ELF-1 (cell line): ENCODE results near the gene DCHS1.
"Not testable (repeated sequence)": the region's sequence is repeated elsewhere in the genome, so short reads cannot be mapped to it uniquely, and the experiment has no call there.

Experiments used
- DNase-seq: peaks from one replicate; pipeline ENCODE4 v3.0.0-alpha.2; 2016; ENCODE audit warnings: low read depth, low spot score

Gene DCHS1, protein sequence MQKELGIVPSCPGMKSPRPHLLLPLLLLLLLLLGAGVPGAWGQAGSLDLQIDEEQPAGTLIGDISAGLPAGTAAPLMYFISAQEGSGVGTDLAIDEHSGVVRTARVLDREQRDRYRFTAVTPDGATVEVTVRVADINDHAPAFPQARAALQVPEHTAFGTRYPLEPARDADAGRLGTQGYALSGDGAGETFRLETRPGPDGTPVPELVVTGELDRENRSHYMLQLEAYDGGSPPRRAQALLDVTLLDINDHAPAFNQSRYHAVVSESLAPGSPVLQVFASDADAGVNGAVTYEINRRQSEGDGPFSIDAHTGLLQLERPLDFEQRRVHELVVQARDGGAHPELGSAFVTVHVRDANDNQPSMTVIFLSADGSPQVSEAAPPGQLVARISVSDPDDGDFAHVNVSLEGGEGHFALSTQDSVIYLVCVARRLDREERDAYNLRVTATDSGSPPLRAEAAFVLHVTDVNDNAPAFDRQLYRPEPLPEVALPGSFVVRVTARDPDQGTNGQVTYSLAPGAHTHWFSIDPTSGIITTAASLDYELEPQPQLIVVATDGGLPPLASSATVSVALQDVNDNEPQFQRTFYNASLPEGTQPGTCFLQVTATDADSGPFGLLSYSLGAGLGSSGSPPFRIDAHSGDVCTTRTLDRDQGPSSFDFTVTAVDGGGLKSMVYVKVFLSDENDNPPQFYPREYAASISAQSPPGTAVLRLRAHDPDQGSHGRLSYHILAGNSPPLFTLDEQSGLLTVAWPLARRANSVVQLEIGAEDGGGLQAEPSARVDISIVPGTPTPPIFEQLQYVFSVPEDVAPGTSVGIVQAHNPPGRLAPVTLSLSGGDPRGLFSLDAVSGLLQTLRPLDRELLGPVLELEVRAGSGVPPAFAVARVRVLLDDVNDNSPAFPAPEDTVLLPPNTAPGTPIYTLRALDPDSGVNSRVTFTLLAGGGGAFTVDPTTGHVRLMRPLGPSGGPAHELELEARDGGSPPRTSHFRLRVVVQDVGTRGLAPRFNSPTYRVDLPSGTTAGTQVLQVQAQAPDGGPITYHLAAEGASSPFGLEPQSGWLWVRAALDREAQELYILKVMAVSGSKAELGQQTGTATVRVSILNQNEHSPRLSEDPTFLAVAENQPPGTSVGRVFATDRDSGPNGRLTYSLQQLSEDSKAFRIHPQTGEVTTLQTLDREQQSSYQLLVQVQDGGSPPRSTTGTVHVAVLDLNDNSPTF (N-terminal part only)

DNA sequence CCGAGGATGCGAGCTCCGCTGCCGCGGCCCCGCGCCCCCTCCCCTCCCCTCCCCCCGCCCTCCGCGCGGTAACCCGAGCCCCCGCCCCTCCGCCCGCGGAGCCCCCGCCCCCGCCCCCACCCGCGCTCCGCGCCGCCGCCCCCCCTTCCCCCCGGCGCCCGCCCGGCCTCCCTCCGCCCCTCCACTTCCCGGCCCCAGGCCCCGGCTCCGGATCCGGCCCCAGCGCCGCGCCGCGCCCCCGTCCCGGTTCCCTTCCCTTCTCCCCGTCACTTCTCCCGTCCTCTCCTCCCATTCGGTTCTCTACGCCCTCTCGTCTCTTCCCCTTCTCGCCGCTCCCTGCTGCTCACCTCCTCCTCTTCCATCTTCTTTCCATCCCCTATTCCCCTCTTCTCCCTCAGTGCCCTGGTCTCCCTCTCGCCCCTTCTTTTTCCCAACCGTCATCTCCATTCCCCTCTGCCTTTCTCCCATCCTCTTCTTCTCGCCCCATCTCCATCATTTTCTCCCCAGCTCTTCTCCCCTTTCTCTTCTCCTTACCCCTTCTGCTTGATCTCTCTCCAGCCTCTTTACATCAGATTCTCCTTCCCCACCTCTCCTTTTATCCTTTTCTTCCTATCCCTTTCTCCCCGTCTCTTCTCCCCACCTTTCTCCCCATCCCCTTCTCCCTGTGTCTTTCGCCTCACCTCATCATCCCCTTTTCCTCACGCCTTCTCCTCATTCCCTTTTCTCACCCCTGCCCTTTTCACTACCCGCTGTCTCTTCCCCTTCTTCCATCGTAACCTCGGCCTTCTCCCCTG is at the start of gene DCHS1:
DCHS1 (minus strand) TSS at position 20 of the 794 bp plus-strand sequence. CDS start 14,196 bp downstream, outside the sequence.
- no peak for DNase-seq

DNA sequence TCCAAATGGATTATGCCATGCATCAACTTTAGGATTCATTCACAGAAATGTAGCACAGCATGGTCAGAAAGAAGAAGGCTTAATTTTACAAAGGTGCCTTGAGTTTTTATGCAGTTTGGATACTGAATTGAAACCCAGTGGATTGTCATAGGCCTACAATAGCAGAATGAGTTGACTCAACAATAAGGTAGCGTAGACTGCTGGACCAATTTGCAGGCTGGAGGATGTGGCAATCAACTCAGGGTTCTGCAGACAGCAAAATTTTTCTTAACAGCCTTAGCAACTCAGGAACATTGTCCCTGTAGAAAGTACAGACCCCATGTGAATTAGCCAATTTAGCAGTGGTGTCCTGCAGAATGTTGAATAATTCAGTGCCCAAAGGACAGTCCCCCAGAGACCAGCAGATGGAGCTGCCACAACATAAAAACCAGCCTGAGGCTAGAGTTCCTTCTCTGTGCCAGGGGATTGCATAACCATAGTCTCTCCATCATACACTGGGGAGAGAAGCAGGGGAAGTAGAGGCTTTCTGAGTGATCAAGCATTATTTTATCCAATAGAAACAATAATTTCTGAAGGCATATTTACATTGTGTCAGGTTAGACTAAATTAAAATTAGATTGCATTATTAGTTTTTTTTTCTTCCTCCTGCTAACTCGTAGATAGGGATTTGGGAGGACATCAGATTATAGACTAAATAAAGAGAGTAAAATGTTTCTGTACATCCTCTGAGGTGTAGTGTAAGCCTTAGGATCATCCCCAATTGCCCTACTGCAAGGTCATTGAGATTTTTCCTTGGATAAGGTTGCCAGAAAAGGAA is 47.8 kb upstream of the DCHS1 start:
- peak; percentile 61 for DNase-seq

DNA sequence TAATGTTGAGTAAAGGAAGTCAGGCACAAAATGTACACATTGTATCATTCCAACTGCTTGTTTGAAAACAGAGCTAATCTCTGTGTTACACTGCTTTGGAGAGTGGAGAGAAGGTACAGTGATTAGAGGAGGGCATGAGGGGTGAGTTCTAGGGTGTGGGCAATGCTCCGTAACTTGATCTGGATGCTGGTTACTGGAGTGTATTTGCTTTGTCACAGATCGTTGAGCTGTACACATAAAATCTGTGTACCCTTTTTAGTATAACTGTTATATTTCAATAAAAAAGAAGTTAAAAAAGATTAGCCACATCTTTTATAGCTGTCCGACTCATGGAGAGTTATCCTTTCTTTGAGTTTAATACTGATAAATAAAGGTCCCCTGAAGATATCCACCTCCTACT is 46.3 kb upstream of the DCHS1 start:
- DNase-seq = not testable (repeated sequence)

DNA sequence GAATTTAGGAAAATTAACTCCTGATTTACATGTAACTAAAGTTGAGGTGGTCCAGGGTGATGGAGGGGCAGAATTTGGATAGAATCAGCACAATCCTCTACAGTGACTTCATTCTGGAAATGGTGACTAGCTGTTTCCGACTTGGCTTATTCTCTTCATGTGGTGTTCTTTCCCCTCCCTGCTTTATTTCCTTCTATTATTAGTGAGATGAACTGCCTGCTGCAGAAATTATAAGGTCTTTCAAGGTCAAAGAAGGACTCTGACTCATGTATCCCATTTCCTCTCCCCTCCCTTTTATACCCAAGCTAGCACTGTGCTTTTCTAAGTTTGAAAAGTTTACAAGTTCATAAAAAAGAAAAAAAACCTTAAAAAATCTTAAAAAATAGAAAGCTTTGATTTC is 39.8 kb upstream of the DCHS1 start:
- DNase-seq = no peak

DNA sequence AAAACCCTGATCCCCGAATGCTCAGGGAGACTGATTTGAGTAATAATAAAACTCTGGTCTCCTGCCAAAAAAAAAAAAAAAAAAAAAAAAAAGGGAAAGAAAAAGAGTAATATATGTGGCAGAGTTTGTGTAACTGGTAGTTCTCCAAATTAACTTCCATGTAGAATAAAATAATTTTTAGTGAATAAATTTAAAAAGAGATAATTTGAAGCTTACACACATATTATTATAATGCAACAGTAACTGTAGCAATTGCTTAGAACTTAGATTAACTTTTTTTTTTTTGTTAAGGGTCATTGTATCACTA is 38.6 kb upstream of the DCHS1 start:
- no peak for DNase-seq

DNA sequence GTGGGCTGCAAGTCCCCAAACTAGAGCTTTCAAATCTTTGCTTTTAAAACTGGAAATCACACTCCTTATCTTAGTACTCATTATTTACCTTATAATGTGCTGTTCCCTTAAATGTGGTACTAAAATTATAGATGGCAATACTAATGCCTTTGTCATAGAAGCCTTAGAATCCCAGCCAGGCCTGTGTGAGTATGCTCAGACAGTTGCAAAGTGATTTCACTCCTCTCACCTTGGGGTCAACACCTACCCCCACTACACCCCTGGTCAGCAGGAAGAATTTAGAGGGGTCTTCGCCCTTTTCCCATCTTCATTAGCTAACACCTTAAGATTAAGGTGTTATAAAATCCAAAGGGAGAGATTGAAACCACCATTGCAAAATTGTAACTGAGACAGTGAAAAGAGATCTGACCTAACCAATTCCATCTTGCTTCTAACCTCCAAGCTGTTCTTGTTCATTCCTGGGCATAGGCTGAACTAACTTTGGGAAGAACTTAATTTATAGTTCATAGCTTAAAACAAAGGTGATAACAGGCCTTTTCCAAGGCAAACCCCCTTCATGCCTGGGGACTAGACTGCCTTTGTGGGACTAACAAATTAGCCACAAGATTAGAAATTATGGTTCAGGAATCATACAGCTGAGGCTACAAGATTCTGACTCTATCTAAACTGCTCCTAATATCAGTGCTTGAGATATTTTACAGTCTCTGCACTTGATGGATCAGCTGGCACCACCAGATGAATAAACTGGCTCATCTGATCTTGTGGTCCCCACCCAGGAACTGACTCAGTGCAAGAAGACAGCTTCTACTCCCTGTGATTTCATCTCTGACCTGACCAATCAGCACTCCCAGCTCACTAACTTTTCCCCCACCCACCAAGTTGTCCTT is 38.0 kb upstream of the DCHS1 start:
- no peak for DNase-seq

DNA sequence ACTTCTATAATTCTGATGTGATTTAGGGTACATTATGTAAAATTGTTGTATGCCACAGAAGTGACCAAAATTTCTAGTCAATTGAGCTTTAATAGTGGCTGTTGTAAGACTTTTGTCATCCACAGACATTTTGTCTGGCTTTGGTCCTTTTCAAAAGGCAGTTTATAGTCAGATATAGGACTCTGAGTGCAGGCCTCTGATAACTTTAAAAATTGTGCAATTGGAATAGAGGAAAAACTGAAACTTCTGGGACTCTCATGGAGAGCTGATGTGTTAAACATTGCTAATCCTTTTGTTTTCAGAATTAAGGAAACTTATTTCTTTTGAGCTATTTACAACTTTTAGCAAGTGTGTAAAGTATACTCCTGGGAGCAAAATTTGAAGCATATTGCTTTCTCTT is 36.5 kb upstream of the DCHS1 start:
- DNase-seq = no peak

DNA sequence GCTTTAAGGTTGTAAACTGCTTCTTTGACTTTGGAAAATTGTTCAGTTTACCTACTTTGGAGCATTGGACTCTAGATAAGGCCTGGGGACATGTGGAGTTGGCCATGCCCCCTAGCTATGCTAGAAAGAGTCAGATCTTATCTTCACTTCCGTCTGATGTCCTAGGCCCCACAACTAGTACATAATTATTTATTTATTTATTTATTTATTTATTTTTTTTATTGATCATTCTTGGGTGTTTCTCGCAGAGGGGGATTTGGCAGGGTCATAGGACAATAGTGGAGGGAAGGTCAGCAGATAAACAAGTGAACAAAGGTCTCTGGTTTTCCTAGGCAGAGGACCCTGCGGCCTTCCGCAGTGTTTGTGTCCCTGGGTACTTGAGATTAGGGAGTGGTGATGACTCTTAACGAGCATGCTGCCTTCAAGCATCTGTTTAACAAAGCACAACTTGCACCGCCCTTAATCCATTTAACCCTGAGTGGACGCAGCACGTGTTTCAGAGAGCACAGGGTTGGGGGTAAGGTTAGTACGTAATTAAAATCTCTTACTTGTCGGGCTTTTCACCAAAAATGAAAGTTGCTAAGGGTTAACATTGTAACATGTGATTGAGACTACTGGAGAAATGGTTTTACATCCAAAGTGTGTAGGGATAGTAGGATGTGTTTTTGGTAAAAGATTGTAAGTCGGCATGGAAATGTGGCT is 35.0 kb upstream of the DCHS1 start:
- not testable (repeated sequence) for DNase-seq

DNA sequence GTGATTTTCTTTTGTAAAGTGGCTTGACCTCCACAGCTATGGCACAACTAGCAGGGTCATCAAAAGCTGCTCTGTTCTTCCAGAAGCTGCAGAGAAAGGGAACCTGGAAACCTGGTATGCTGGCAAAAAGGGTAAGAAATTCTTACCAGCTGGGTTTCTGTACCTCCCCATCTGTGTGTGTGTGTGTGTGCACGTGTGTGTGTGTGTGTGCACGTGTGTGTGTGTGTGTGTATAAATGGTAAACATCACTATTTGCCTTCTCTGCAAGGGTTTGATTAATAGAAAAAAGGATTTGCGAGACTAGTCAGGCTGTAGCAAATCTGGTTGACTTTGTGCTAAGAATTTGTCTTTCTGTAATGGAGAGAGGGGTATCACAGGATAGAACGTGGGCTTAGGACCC is 32.3 kb upstream of the DCHS1 start:
- DNase-seq = no peak

DNA sequence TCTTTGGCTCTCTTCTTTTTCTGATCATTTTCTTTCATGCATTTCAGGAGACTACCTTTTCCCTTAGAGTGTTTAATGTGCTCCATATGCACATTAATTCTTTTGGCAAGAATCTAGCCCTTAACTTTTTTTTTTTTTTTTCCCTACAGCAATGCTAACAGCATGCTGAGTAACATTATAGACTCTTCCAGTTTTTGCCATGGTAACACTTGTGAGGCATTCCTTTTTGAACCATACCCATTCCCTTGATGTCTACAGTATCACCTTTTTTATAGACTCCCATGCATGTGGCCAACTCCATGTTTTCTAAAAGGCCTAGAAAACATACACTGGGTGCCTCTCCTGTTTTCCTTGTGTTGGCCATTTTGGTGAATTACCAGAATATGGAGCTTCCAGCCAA is 30.4 kb upstream of the DCHS1 start:
- no peak for DNase-seq

DNA sequence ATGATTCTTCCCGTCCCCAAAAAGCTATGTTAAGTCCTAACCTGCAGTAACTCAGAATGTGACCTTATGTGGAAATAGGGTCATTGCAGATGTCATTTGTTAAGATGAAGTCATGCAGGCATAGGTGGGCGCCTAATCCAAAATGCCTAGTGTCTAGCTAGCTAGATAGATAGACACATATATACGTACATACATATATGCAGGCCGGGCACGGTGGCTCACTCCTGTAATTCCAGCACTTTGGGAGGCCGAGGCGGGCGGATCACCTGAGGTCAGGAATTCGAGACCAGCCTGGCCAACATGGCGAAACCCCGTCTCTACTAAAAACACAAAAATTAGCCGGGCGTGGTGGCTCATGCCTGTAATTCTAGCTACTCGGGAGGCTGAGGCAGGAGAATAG is 28.5 kb upstream of the DCHS1 start:
- not testable (repeated sequence) for DNase-seq

DNA sequence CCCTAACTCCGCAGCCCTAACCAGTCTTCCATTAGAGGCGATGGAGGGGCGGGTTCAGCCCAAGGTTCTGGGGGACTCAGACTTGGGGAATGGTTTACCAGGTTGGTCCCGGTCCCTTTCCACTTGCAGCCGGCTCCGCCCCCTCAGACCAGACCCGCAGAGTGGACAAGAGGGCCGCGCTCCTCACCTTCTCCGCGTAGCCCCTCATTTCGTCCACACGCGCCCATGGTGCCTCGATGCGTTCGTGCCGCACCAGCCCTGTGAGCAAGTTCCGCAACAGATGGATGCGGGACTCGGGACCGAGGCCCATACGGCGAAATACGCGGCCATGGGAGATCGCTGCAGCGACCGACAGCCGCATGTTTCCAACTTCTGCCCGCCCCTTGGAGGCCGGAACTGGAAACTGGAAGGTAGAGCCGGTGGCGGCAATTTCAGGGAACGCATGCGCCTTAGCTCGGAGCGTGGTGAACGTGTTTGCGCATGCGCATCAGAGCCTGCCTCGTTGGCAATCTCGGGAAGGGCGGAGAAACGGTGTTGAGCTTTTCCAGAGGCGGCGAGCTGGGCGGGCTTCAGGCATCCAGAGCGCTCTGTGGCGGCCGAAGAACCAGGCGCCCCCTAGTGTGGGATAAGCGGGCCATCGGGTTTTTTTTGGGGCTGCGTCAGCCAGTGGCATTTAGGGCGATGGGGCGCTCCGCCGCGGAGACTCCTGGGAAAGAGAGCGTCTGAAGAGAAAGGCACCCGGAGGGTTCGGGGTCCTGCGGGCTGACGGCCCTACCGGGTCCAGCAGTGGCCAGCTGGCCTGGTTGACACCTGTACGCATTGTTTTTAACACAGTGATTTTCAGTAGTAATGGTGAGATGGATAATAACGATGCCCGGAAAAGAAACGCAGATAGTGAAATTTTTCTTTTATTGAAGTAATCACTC is 27.6 kb upstream of the DCHS1 start, which contains the start of gene MRPL17:
MRPL17 (minus strand) TSS at position 405 of the 926 bp plus-strand sequence; CDS start at position 361, 44 bp downstream.
- DNase-seq = peak; percentile 99

DNA sequence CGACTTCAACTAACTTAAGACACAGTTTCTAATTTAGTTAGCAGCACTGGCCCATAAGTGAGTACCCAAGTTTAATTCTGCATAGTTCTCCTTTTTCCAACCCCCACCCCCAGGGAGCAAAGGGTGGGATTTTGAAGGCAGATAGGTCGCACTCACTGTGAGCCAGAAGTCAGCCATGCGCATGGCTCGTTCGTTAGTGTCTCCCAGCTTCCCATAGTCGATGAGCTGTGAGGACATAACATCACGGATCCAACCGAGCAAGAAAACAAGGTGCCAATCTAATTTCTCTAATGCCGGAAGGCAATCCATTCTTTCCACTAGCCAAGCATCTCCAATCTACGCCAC is 27.0 kb upstream of the DCHS1 start:
- DNase-seq = no peak

DNA sequence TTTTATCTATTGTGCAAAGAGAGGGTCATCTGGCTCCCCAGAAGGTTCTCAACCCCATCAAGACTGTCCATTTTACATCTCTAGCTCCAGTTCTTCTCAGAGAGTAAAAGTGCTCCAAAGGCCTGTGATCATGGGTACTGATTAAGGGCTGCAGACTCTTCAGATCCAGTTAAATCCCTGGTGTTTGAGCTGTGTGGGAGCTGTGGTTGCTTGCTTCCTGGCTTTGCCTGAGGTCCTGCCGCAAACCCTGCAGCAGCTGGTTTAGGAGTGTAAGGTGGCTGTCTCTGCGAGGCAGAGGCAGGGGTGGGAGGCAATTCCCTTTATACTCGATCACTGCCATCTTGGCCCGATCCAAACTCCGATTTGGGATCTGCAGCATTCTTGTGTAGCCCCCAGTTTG is 26.3 kb upstream of the DCHS1 start:
- DNase-seq = peak; percentile 36

DNA sequence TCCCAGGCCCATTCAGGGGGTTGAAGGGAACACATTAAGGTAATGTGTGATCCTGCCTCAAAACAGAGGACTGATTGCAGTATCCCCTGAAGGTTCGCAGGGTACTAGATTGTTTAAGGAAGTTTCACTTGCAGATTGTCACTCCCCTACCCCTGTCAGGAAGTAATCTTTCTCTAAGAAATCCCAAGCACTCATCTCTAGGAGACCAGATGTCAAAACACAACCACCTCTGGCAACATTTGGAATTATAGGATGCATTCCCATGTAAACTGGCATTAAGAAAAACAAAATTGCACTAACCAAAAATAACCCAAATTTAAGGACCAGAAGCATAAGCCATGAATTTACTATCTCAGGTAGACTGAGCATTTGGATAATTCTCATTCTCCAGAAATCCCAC is 25.9 kb upstream of the DCHS1 start:
- DNase-seq = no peak

DNA sequence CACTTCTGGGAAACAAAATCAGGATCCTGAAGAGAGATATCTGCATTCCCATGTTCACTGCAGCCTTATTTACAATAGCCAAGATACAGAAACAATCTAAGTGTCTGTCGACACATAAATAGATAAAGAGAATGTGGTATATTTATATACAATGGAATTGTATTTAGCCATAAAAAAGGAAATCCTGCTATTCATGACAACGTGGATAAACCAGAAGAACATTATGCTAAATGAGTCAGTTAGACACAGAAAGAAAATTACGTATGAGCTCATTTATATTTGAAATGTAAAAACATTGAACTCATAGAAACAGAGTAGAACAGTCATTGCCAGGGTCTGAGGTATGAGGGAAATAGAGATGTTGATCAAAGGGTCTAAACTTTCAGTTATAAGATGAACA is 21.4 kb upstream of the DCHS1 start:
- DNase-seq = no peak

DNA sequence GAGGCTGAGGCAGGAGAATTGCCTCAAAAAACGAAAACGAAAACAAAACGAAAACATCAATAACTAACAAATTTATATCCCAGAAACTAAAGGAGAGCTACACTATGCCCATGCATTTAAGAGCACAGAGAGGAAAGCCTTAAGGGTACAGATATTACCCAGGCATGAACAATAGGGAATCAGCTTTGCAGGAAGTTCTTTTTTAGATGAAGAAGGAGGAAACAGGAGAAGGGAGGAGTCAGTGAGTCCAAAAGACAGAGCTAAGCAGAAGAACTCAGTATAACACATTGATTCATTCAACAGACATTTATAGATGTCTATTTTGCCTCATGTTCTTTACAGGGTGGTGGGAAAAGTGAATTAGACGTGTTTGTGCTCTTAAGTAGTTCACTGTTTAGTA is 19.3 kb upstream of the DCHS1 start:
- DNase-seq = no peak

DNA sequence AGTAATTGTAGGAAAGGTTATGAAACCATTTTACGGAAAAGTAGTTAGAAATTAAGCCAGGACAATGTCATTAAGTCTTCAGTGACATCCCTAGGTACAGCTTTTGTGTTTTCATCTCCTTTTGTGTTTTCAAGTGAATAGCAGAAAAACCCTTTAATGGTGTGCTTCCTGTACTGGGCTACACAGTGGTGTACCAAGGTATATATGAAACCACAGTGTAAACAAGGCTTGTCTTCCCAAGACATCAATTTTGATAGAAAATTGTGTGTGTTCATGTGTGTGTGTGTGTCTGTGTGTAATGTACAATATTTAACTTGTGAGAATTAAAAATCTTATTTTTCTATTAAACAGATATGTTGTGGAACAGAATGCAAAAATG is 18.6 kb upstream of the DCHS1 start:
- no peak for DNase-seq
